Pancreas (tissue), 10 donors: ENCODE data around the gene EXOG. TPM values are rescaled to one million over a fixed set of nuclear protein-coding genes. Genes with fewer than 3 reads are reported as not detected.

ENCODE experiments used
- ATAC-seq, 4 donors: fragments of 200-7000 bp; cut with Tn5 transposase; one replicate each; pipeline versions ENCODE4 v1.8.0 to v1.9.1; 2020; ENCODE audit warnings: mild to moderate bottlenecking in 4 of 4, moderate library complexity in 4 of 4
- DNase-seq, 6 donors: peaks; one replicate each; pipeline ENCODE4 v3.0.0-alpha.2; 2020
- FAIRE-seq: peaks from 2 replicates; lab custom pipeline; 2012; peaks lifted over from hg19 to GRCh38; lab: Jason Lieb, UNC
- H3K27ac ChIP-seq, 4 donors: fragments of 200-600 bp; sonication (generic); 1 replicate in 3 of 4; 2 replicates in 1 of 4; pipeline versions ENCODE4 v1.5.0 to v1.8.0; 2020
- H3K27me3 ChIP-seq, 4 donors: fragments of 200-600 bp; one replicate each; pipeline ENCODE4 v1.8.0; 2021
- H3K36me3 ChIP-seq, 3 donors: fragments of 200-600 bp; sonication (generic) in 1 of 3; one replicate each; pipeline versions ENCODE4 v1.5.0 to v1.8.0; 2020 to 2021
- H3K4me1 ChIP-seq, 3 donors: fragments of 200-600 bp; one replicate each; pipeline ENCODE4 v1.8.0; 2021
- H3K4me3 ChIP-seq, 4 donors: fragments of 200-600 bp; sonication (generic) in 2 of 4; one replicate each; pipeline versions ENCODE4 v1.5.0 to v1.8.0; 2020 to 2021
- H3K9me3 ChIP-seq, 4 donors: fragments of 200-600 bp; one replicate each; pipeline ENCODE4 v1.8.0; 2021
- CTCF ChIP-seq, 4 donors: fragments of 200-600 bp; sonication (generic) in 3 of 4; IDR thresholded peaks; one replicate each; pipeline versions ENCODE4 v1.5.0 to v1.8.0; 2021; ENCODE audit warnings: antibody characterized with exemption in 4 of 4
- WGBS, 2 donors: extraction: QIAGEN DNeasy Blood & Tissue Kit; methylation state at CpG; one replicate each; pipeline ENCODE4 v1.1.7; 2013; 5-methylcytosine and 5-hydroxymethylcytosine counted together
- intact Hi-C, 3 donors: fragments of 100-400 bp; cut with DNase I; formaldehyde crosslinking; loops; one replicate each; pipeline versions ENCODE4 v1.11.1 to v1.14.2; 2022
- polyA plus RNA-seq, 2 donors: library from polyadenylated mRNA; stranded (reverse); fragments of 200-250 nt; gene quantifications; one replicate each; pipeline ENCODE4 v1.2.3, GENCODE V29; 2013
- total RNA-seq, 6 donors: library from RNA; stranded (reverse); fragmentation: NEBNext Ultra II Directional in 4 of 6; extraction: Animal tissue kit (Norgen Biotek cat#: 25700) in 4 of 6; gene quantifications; one replicate each; pipeline versions ENCODE4 v1.2.1 to v1.2.4, GENCODE V29; 2021 to 2023
- donor health status: healthy with polysubstance abuse.
- donor health status: DM: no; HTN: no; CAD: no; lungs with moderate emphysema.
- donor health status: DM: no; HTN: no; CAD: no.
- donor health status: control.
- donor health status: control.
- donor health status: Bipolar disorder and iron deficiency.
- donor health status: DM: yes; HTN: yes; CAD: no.
- donor health status: DM: no; HTN: no; CAD: no.
- donor health status: DM: no; HTN: no; CAD: no.
- donor health status: DM: yes; HTN: yes; CAD: no.

Gene EXOG
- total and polyA plus RNA-seq, 8 donors = 3.7 to 10.3 (median 4.6) TPM

- intact Hi-C loops = no loop called here
- TF ChIP-seq CTCF (IDR thresholded peaks at IDR 0.05) = no peak
- no peak for FAIRE-seq
- Histone ChIP-seq H3K4me1 (peaks cover 11 to 17% (median 15%) of the 10 kb centered on the region in 3 donors), H3K9me3 (no peaks in the 10 kb centered on the region), H3K4me3 (no peak overlapping the region), H3K27ac (no peak overlapping the region), H3K27me3 (no peaks in the 10 kb centered on the region), H3K36me3 (no peaks in the 10 kb centered on the region)
- no peak for DNase-seq
- no peak for ATAC-seq
- 97 to 100% methylated on average over 1 of the region's 1 CpG for whole genome bisulfite sequencing, 2 donors
Observed at GRCh38 chr3:38465588-38466154, 30.5 kb upstream of the EXOG start.

GRCh38 chr3:38468765-38469164 is 27.4 kb upstream of the EXOG start:
- no peak for TF ChIP-seq CTCF (IDR thresholded peaks at IDR 0.05)
- 28 to 38% methylated on average over 1 of the region's 1 CpG for WGBS, 2 donors
- Histone ChIP-seq H3K27ac (peak overlapping the region in 2 of 4 donors; percentile 46 to 48), H3K9me3 (no peaks in the 10 kb centered on the region), H3K27me3 (no peaks in the 10 kb centered on the region), H3K4me1 (peaks cover 11 to 17% (median 15%) of the 10 kb centered on the region in 3 donors), H3K36me3 (no peaks in the 10 kb centered on the region), H3K4me3 (no peak overlapping the region)
- FAIRE-seq (no peak), DNase-seq (peak in 4 of 6 donors; percentile 23 to 79 (median 64)), ATAC-seq (peak; percentile 73 to 96 (median 88))
- intact Hi-C loops = no loop called here

- Histone ChIP-seq H3K27me3 (no peaks in the 10 kb centered on the region), H3K4me1 (peaks cover 11 to 17% (median 15%) of the 10 kb centered on the region in 3 donors), H3K9me3 (no peaks in the 10 kb centered on the region), H3K27ac (no peak overlapping the region), H3K36me3 (no peaks in the 10 kb centered on the region), H3K4me3 (no peak overlapping the region)
- intact Hi-C loops = loop anchor here in 1 of 3 donors (10.0 kb wide), 1 partner anchor 105 kb away; no protein-coding TSS in a partner anchor
- no peak for TF ChIP-seq CTCF (IDR thresholded peaks at IDR 0.05)
- DNase-seq = no peak
- 89 to 90% methylated on average over 1 of the region's 1 CpG for WGBS, 2 donors
- ATAC-seq = no peak
- no peak for FAIRE-seq
Observed at GRCh38 chr3:38469852-38470251, 26.3 kb upstream of the EXOG start.

- H3K27ac ChIP-seq = no peak overlapping the region
- TF ChIP-seq CTCF (IDR thresholded peaks at IDR 0.05) = no peak
Observed at GRCh38 chr3:38471260-38471857, 24.8 kb upstream of the EXOG start.

GRCh38 chr3:38472342-38472741 is 23.8 kb upstream of the EXOG start:
- Histone ChIP-seq H3K9me3 (no peaks in the 10 kb centered on the region), H3K4me1 (peaks cover 11 to 17% (median 15%) of the 10 kb centered on the region in 3 donors), H3K4me3 (no peak overlapping the region), H3K27ac (no peak overlapping the region), H3K36me3 (no peaks in the 10 kb centered on the region), H3K27me3 (no peaks in the 10 kb centered on the region)
- DNase-seq = peak in 1 of 6 donors; percentile 51
- no peak for ATAC-seq
- 82 to 100% methylated on average over 1 of the region's 1 CpG for WGBS, 2 donors
- TF ChIP-seq CTCF (IDR thresholded peaks at IDR 0.05) = no peak
- intact Hi-C loops = loop anchor here in 1 of 3 donors (10.0 kb wide), 1 partner anchor 108 kb away; no protein-coding TSS in a partner anchor
- FAIRE-seq = no peak

More at GRCh38 chr3:38471260-38471857, 24.8 kb upstream of the EXOG start:
- FAIRE-seq (no peak), DNase-seq (peak in 1 of 6 donors; percentile 34), ATAC-seq (peak; percentile 40 to 70 (median 52))
- intact Hi-C loops = loop anchor here in 1 of 3 donors (10.0 kb wide), 1 partner anchor 107 kb away; no protein-coding TSS in a partner anchor
- Histone ChIP-seq H3K9me3 (no peaks in the 10 kb centered on the region), H3K4me1 (peaks cover 11 to 17% (median 15%) of the 10 kb centered on the region in 3 donors), H3K36me3 (no peaks in the 10 kb centered on the region), H3K27me3 (no peaks in the 10 kb centered on the region), H3K4me3 (no peak overlapping the region)
- WGBS, 2 donors = 20 to 29% methylated on average over 3 of the region's 3 CpGs
